Activated CD4-positive, alpha-beta T cell treated with anti-CD3 and anti-CD28 coated beads, Interleukin-2, amount 10 ng/mL, durations not matched to agents 24 days and 14 days (primary cell): Measurements from ENCODE around the gene LPP. TPM values are rescaled to one million over a fixed set of nuclear protein-coding genes. Genes with fewer than 3 reads are reported as not detected.
"Not testable (repeated sequence)": the region's sequence is repeated elsewhere in the genome, so short reads cannot be mapped to it uniquely, and the experiment has no call there.

Source experiments
- DNase-seq: peaks from one replicate; pipeline ENCODE4 v3.0.0; 2022
- H3K27ac Mint-ChIP-seq: one replicate; pipeline ENCODE4 v1.8.0; 2022; ENCODE audit warnings: mild to moderate bottlenecking, mixed read lengths
- H3K27me3 Mint-ChIP-seq: one replicate; pipeline ENCODE4 v1.8.0; 2022; ENCODE audit warnings: mixed read lengths
- H3K36me3 Mint-ChIP-seq: one replicate; pipeline ENCODE4 v1.8.0; 2022; ENCODE audit warnings: low read depth, mild to moderate bottlenecking, mixed read lengths
- H3K4me1 Mint-ChIP-seq: one replicate; pipeline ENCODE4 v1.8.0; 2021; ENCODE audit warnings: mixed read lengths
- H3K4me3 Mint-ChIP-seq: one replicate; pipeline ENCODE4 v1.8.0; 2022; ENCODE audit warnings: mild to moderate bottlenecking, moderate library complexity, mixed read lengths
- H3K9me3 Mint-ChIP-seq: one replicate; pipeline ENCODE4 v1.8.0; 2021; ENCODE audit warnings: mixed read lengths
- intact Hi-C: fragments of 100-400 bp; cut with micrococcal nuclease; formaldehyde crosslinking; loops from one replicate; pipeline ENCODE4 v1.15.1; 2023
- total RNA-seq: library from RNA; stranded (reverse); gene quantifications from 2 replicates; pipeline ENCODE4 v1.2.3, GENCODE V29; 2022

The LPP gene
- total RNA-seq, 1 donor from 2014 or later = 41.4 TPM

GRCh38 chr3:188620752-188621151 lies 466.8 kb downstream of the LPP start:
- Mint-ChIP-seq H3K36me3 (peaks cover 2% of the 10 kb centered on the region), H3K27ac (no peak overlapping the region), H3K9me3 (peaks cover 3% of the 10 kb centered on the region), H3K4me3 (no peak overlapping the region), H3K4me1 (peaks cover 3% of the 10 kb centered on the region), H3K27me3 (no peaks in the 10 kb centered on the region)
- intact Hi-C loops = no loop called here
- no peak for DNase-seq

- H3K4me1 Mint-ChIP-seq = peaks cover 7% of the 10 kb centered on the region
- no peaks in the 10 kb centered on the region for H3K27me3 Mint-ChIP-seq
- intact Hi-C loops = no loop called here
- no peak for DNase-seq
- no peak overlapping the region for H3K27ac Mint-ChIP-seq
- peaks cover 10% of the 10 kb centered on the region for H3K9me3 Mint-ChIP-seq
- no peak overlapping the region for H3K4me3 Mint-ChIP-seq
- peaks cover 6% of the 10 kb centered on the region for H3K36me3 Mint-ChIP-seq
Measured at GRCh38 chr3:188624384-188624783, 470.4 kb downstream of the LPP start.

GRCh38 chr3:188624828-188625227 lies 470.9 kb downstream of the LPP start:
- intact Hi-C loops = no loop called here
- peaks cover 11% of the 10 kb centered on the region for H3K9me3 Mint-ChIP-seq
- H3K4me3 Mint-ChIP-seq = no peak overlapping the region
- H3K4me1 Mint-ChIP-seq = peaks cover 7% of the 10 kb centered on the region
- H3K27me3 Mint-ChIP-seq = no peaks in the 10 kb centered on the region
- H3K36me3 Mint-ChIP-seq = peaks cover 6% of the 10 kb centered on the region
- no peak for DNase-seq
- H3K27ac Mint-ChIP-seq = no peak overlapping the region

GRCh38 chr3:188627652-188628051 lies 473.7 kb downstream of the LPP start:
- no peaks in the 10 kb centered on the region for H3K27me3 Mint-ChIP-seq
- no peak for DNase-seq
- peaks cover 16% of the 10 kb centered on the region for H3K9me3 Mint-ChIP-seq
- H3K4me1 Mint-ChIP-seq = peaks cover 7% of the 10 kb centered on the region
- peaks cover 7% of the 10 kb centered on the region for H3K36me3 Mint-ChIP-seq
- no peak overlapping the region for H3K4me3 Mint-ChIP-seq
- H3K27ac Mint-ChIP-seq = no peak overlapping the region
- intact Hi-C loops = loop anchor here (2.0 kb wide), 1 partner anchor 73 kb away; no protein-coding TSS in a partner anchor

GRCh38 chr3:188631291-188632010 lies 477.5 kb downstream of the LPP start:
- Mint-ChIP-seq H3K36me3 (peaks cover 12% of the 10 kb centered on the region), H3K9me3 (peaks cover 16% of the 10 kb centered on the region), H3K4me3 (no peak overlapping the region), H3K4me1 (peaks cover 5% of the 10 kb centered on the region), H3K27me3 (no peaks in the 10 kb centered on the region), H3K27ac (no peak overlapping the region)
- intact Hi-C loops = no loop called here
- no peak for DNase-seq

GRCh38 chr3:188633206-188633605 lies 479.2 kb downstream of the LPP start:
- intact Hi-C loops = no loop called here
- peaks cover 8% of the 10 kb centered on the region for H3K9me3 Mint-ChIP-seq
- DNase-seq = no peak
- peaks cover 6% of the 10 kb centered on the region for H3K36me3 Mint-ChIP-seq
- H3K4me3 Mint-ChIP-seq = no peak overlapping the region
- no peaks in the 10 kb centered on the region for H3K27me3 Mint-ChIP-seq
- H3K4me1 Mint-ChIP-seq = no peaks in the 10 kb centered on the region
- no peak overlapping the region for H3K27ac Mint-ChIP-seq

- H3K27ac Mint-ChIP-seq = no peak overlapping the region
- no peaks in the 10 kb centered on the region for H3K4me1 Mint-ChIP-seq
- H3K4me3 Mint-ChIP-seq = no peak overlapping the region
- no peaks in the 10 kb centered on the region for H3K27me3 Mint-ChIP-seq
- intact Hi-C loops = no loop called here
- H3K9me3 Mint-ChIP-seq = peaks cover 8% of the 10 kb centered on the region
- H3K36me3 Mint-ChIP-seq = peaks cover 6% of the 10 kb centered on the region
- DNase-seq = no peak
Measured at GRCh38 chr3:188634285-188634684, 480.3 kb downstream of the LPP start.

GRCh38 chr3:188635258-188636042 lies 481.5 kb downstream of the LPP start:
- Mint-ChIP-seq H3K4me1 (no peaks in the 10 kb centered on the region), H3K9me3 (peaks cover 5% of the 10 kb centered on the region), H3K36me3 (peaks cover 5% of the 10 kb centered on the region), H3K27ac (no peak overlapping the region), H3K4me3 (no peak overlapping the region), H3K27me3 (no peaks in the 10 kb centered on the region)
- intact Hi-C loops = no loop called here
- no peak for DNase-seq

- H3K36me3 Mint-ChIP-seq, DNase-seq, intact Hi-C loops, H3K4me1 Mint-ChIP-seq, H3K4me3 Mint-ChIP-seq, H3K9me3 Mint-ChIP-seq, H3K27ac Mint-ChIP-seq, H3K27me3 Mint-ChIP-seq: not testable (repeated sequence)
Measured at GRCh38 chr3:188636292-188636691, 482.3 kb downstream of the LPP start.

GRCh38 chr3:188641076-188641475 lies 487.1 kb downstream of the LPP start:
- H3K27me3 Mint-ChIP-seq = no peaks in the 10 kb centered on the region
- H3K4me1 Mint-ChIP-seq = no peaks in the 10 kb centered on the region
- no peaks in the 10 kb centered on the region for H3K36me3 Mint-ChIP-seq
- intact Hi-C loops = no loop called here
- H3K4me3 Mint-ChIP-seq = no peak overlapping the region
- no peaks in the 10 kb centered on the region for H3K9me3 Mint-ChIP-seq
- no peak for DNase-seq
- H3K27ac Mint-ChIP-seq = no peak overlapping the region

GRCh38 chr3:188643736-188644135 lies 489.8 kb downstream of the LPP start:
- no peaks in the 10 kb centered on the region for H3K9me3 Mint-ChIP-seq
- H3K27me3 Mint-ChIP-seq = no peaks in the 10 kb centered on the region
- no peaks in the 10 kb centered on the region for H3K36me3 Mint-ChIP-seq
- H3K4me1 Mint-ChIP-seq = no peaks in the 10 kb centered on the region
- H3K27ac Mint-ChIP-seq = no peak overlapping the region
- intact Hi-C loops = no loop called here
- H3K4me3 Mint-ChIP-seq = no peak overlapping the region
- no peak for DNase-seq

GRCh38 chr3:188646592-188646991 lies 492.6 kb downstream of the LPP start:
- Mint-ChIP-seq H3K36me3 (peaks cover 4% of the 10 kb centered on the region), H3K27ac (no peak overlapping the region), H3K4me3 (no peak overlapping the region), H3K9me3 (peaks cover 5% of the 10 kb centered on the region), H3K27me3 (no peaks in the 10 kb centered on the region), H3K4me1 (no peaks in the 10 kb centered on the region)
- no peak for DNase-seq
- intact Hi-C loops = no loop called here

GRCh38 chr3:188647237-188647636 lies 493.3 kb downstream of the LPP start:
- H3K36me3 Mint-ChIP-seq = peaks cover 4% of the 10 kb centered on the region
- H3K27me3 Mint-ChIP-seq = no peaks in the 10 kb centered on the region

GRCh38 chr3:188649521-188649920 lies 495.6 kb downstream of the LPP start:
- Mint-ChIP-seq H3K36me3 (peaks cover 6% of the 10 kb centered on the region), H3K27ac (no peak overlapping the region), H3K27me3 (no peaks in the 10 kb centered on the region), H3K4me1 (no peaks in the 10 kb centered on the region), H3K9me3 (peaks cover 15% of the 10 kb centered on the region), H3K4me3 (no peak overlapping the region)
- DNase-seq = no peak
- intact Hi-C loops = no loop called here

More at GRCh38 chr3:188647237-188647636, 493.3 kb downstream of the LPP start:
- H3K4me1 Mint-ChIP-seq = no peaks in the 10 kb centered on the region
- no peak for DNase-seq
- no peak overlapping the region for H3K4me3 Mint-ChIP-seq
- no peak overlapping the region for H3K27ac Mint-ChIP-seq
- intact Hi-C loops = no loop called here
- peaks cover 5% of the 10 kb centered on the region for H3K9me3 Mint-ChIP-seq
